ENCODE measurements around the gene GAMT. TPM values are rescaled to one million over a fixed set of nuclear protein-coding genes. Genes with fewer than 3 reads are reported as not detected.

Gene GAMT
- total RNA-seq, 1 donor from 2014 or later, result 7.1 TPM

GRCh38 chr19:1417681-1418495 lies 16.5 kb upstream of the GAMT start:
- intact Hi-C loops (cut with DNase I), result no loop called here
- no peak for TF ChIP-seq CTCF (IDR thresholded peaks at IDR 0.05)
- H3K4me1 ChIP-seq, result peaks cover 49% of the 10 kb centered on the region
- H3K4me3 ChIP-seq, result no peak overlapping the region
- H3K9me3 ChIP-seq, result no peaks in the 10 kb centered on the region
- DNase-seq (no peak), ATAC-seq (no peak)
- H3K27ac ChIP-seq, result peak overlapping the region; percentile 11
- no peaks in the 10 kb centered on the region for H3K27me3 ChIP-seq
- peaks cover 51% of the 10 kb centered on the region for H3K36me3 ChIP-seq

GRCh38 chr19:1417145-1417544 lies 15.8 kb upstream of the GAMT start:
- Histone ChIP-seq H3K9me3 (no peaks in the 10 kb centered on the region), H3K4me1 (peaks cover 56% of the 10 kb centered on the region), H3K27me3 (no peaks in the 10 kb centered on the region), H3K4me3 (no peak overlapping the region), H3K36me3 (peaks cover 46% of the 10 kb centered on the region), H3K27ac (peak overlapping the region; percentile 87)
- DNase-seq (no peak), ATAC-seq (no peak)
- TF ChIP-seq CTCF (IDR thresholded peaks at IDR 0.05), result no peak
- intact Hi-C loops (cut with DNase I), result no loop called here

GRCh38 chr19:1416014-1416841 lies 14.9 kb upstream of the GAMT start:
- no peak for TF ChIP-seq CTCF (IDR thresholded peaks at IDR 0.05)

GRCh38 chr19:1412995-1413800 lies 11.9 kb upstream of the GAMT start:
- Histone ChIP-seq H3K27me3 (no peaks in the 10 kb centered on the region), H3K9me3 (no peaks in the 10 kb centered on the region), H3K27ac (no peak overlapping the region), H3K4me3 (no peak overlapping the region), H3K36me3 (peaks cover 12% of the 10 kb centered on the region), H3K4me1 (peaks cover 89% of the 10 kb centered on the region)
- ATAC-seq (no peak), DNase-seq (no peak)
- TF ChIP-seq CTCF (IDR thresholded peaks at IDR 0.05), result no peak
- intact Hi-C loops (cut with DNase I), result no loop called here

More at GRCh38 chr19:1416014-1416841, 14.9 kb upstream of the GAMT start:
- H3K27me3 ChIP-seq, result no peaks in the 10 kb centered on the region
- ATAC-seq (no peak), DNase-seq (no peak)
- intact Hi-C loops (cut with DNase I), result no loop called here
- H3K4me1 ChIP-seq, result peaks cover 66% of the 10 kb centered on the region
- H3K4me3 ChIP-seq, result peak overlapping the region; percentile 15
- H3K27ac ChIP-seq, result peak overlapping the region; percentile 87
- H3K36me3 ChIP-seq, result peaks cover 36% of the 10 kb centered on the region
- H3K9me3 ChIP-seq, result no peaks in the 10 kb centered on the region

- H3K4me3 ChIP-seq, result no peak overlapping the region
- intact Hi-C loops (cut with DNase I), result no loop called here
- peaks cover 5% of the 10 kb centered on the region for H3K36me3 ChIP-seq
- H3K9me3 ChIP-seq, result no peaks in the 10 kb centered on the region
- peaks cover 81% of the 10 kb centered on the region for H3K4me1 ChIP-seq
- no peak for DNase-seq
- ATAC-seq, result no peak
- H3K27ac ChIP-seq, result peak overlapping the region; percentile 17
- H3K27me3 ChIP-seq, result no peaks in the 10 kb centered on the region
- TF ChIP-seq CTCF (IDR thresholded peaks at IDR 0.05), result no peak
These were observed 11.1 kb upstream of the GAMT start for GRCh38 chr19:1412323-1412923.

All from upper lobe of right lung (tissue), 1 donor.